K562 (cell line): Measurements from ENCODE around the gene SPEG. TPM values are rescaled to one million over a fixed set of nuclear protein-coding genes. Genes with fewer than 3 reads are reported as not detected.

Experiments used
- C11orf30 ChIP-seq: fragments of 450-650 bp; IDR thresholded peaks from 2 replicates; pipeline ENCODE4 v1.6.1; 2016; ENCODE audit warnings: low read depth, mild to moderate bottlenecking
- ETV1 ChIP-seq: fragments of 450-650 bp; conservative IDR thresholded peaks from 2 replicates; pipeline ENCODE4 v1.6.1; 2016; ENCODE audit warnings: missing genetic modification characterization, control low read depth, low read depth, missing compliant biosample characterization
- RBM22 ChIP-seq: fragments of 200-400 bp; formaldehyde crosslinking; IDR thresholded peaks from 2 replicates; pipeline ENCODE4 v1.6.1; 2018; ENCODE audit warnings: low read length, low read depth; ENCODE audit not compliant: poor library complexity, severe bottlenecking
- RBM34 ChIP-seq: fragments of 200-400 bp; formaldehyde crosslinking; IDR thresholded peaks from 2 replicates; pipeline ENCODE4 v1.6.1; 2018; ENCODE audit warnings: low read length, borderline replicate concordance; ENCODE audit not compliant: insufficient read depth
- RFX5 ChIP-seq: IDR thresholded peaks from 2 replicates; pipeline ENCODE4 v1.6.1; 2011; ENCODE audit warnings: low read depth, mild to moderate bottlenecking, improper control_type of control experiment, low read length
- SP1 ChIP-seq: sonication (generic); formaldehyde crosslinking; IDR thresholded peaks from 2 replicates; pipeline ENCODE4 v1.8.1; 2022; ENCODE audit warnings: mild to moderate bottlenecking, missing genetic modification reagents
- SUPT5H ChIP-seq: fragments of 450-650 bp; IDR thresholded peaks from 2 replicates; pipeline ENCODE4 v1.6.1; 2016
- ZNF79 ChIP-seq: fragments of 250-450 bp; sonication (Bioruptor Pico); IDR thresholded peaks from 2 replicates; pipeline ENCODE4 v1.4.0; 2020; ENCODE audit warnings: low read depth, mild to moderate bottlenecking, moderate library complexity
- polyA plus RNA-seq, 8 experiments: library from polyadenylated mRNA; depleted of rRNA in 4 of 8; stranded (reverse) in 5 of 8; unstranded in 3 of 8; fragments of >200 nt; fragmentation: Nextera tagmentation in 2 of 8; fragmentation: Illumina TruSeq in 1 of 8; extraction: Ambion mirVana in 2 of 8; extraction: Trizol in 1 of 8; gene quantifications; 2 replicates each; pipeline versions ENCODE4 v1.2.1 to v1.2.3, GENCODE V29; 2011 to 2014; ENCODE audit warnings: inconsistent platforms in 1 of 8, missing spikeins in 1 of 8
- total RNA-seq, 7 experiments: library from RNA; depleted of rRNA in 6 of 7; stranded (reverse); fragments of >200 nt in 6 of 7; fragmentation: Illumina TruSeq in 2 of 7; extraction: Trizol in 2 of 7; gene quantifications; 2 replicates each; pipeline versions ENCODE4 v1.2.1 to v1.2.3, GENCODE V29; 2011 to 2021; ENCODE audit warnings: low replicate concordance in 1 of 7
- TF ChIP-seq, protein P1 (sequence below), 3 experiments: fragments of 200-800 bp in 1 of 3; sonication (Bioruptor generic) in 1 of 3; sonication (generic) in 1 of 3; formaldehyde crosslinking in 1 of 3; IDR thresholded peaks; 2 replicates each; pipeline versions ENCODE4 v1.6.1 to v1.8.0; 2016 to 2022; ENCODE audit warnings: mild to moderate bottlenecking in 2 of 3, missing compliant biosample characterization in 2 of 3, missing genetic modification characterization in 2 of 3, missing genetic modification reagents in 1 of 3
- TF ChIP-seq, protein P2 (sequence below), 2 experiments: fragments of 450-650 bp in 1 of 2; IDR thresholded peaks; 2 replicates each; pipeline ENCODE4 v1.6.1; 2011 to 2017; ENCODE audit warnings: low read depth in 2 of 2, antibody characterized with exemption in 1 of 2, borderline replicate concordance in 1 of 2, low read length in 1 of 2, mild to moderate bottlenecking in 1 of 2, mixed read lengths in 1 of 2; ENCODE audit not compliant: control insufficient read depth in 1 of 2
- TF ChIP-seq, protein P3 (sequence below): fragments of 450-650 bp; IDR thresholded peaks from 2 replicates; pipeline ENCODE4 v1.6.1; 2016; ENCODE audit warnings: mild to moderate bottlenecking
- TF ChIP-seq, protein P4 (sequence below): sonication (generic); formaldehyde crosslinking; IDR thresholded peaks from 2 replicates; pipeline ENCODE4 v1.4.0; 2020; ENCODE audit warnings: mild to moderate bottlenecking, missing genetic modification reagents
- TF ChIP-seq, protein P5 (sequence below): sonication (generic); formaldehyde crosslinking; IDR thresholded peaks from 2 replicates; pipeline ENCODE4 v1.8.0; 2022; ENCODE audit warnings: mild to moderate bottlenecking, low read depth, missing genetic modification reagents

The SPEG gene
- total and polyA plus RNA-seq, 9 of the 15 experiments (the other 6 are each of a cell fraction or from before 2014, with no cell fraction given): 0.49 to 8.7 (median 3.0) TPM

DNA sequence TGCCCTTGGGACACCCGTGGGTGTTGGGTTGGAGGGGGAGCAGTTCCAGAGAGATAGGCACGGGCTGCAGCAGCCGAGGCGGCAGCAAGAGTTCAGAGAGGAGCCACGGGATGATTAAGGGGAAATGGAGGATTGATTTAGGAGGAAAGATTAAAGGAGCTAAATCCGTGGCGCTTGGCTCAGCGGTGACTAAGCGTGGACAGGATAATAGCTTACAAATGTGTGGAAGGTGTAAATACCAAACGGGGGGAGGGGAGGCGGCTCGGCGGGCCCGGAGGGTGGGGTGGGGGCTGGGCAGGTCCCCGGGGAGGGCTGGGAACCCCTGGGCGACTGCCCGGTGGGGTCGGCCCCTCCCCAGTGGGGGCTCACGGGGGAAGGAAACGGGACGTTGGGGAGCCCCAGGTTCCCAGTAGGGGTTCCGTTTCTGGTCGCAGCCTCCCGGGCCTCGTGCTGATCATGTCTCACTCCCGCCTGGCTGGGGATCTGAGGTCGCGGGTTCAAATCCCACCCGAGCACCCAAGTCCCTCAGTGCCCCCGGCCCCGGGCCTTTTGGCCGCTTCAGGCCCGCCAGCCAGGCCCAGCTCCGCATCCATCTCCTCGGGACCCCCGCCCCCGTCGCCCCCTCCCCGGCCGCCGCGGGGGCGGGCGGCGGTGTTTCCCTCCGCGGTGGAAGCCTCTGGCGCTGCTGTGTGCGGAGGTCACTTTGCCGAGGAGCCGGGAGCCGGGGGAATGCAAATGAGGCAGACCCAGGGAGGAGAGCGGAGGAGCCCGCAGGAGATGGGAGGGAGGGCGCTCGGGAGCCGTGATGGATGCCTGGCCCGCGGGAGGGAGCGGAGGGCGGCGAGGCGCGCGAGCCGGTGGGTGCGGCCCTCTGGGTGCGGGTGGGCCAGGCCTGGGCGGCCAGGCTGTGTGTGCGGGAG lies 87.7 kb downstream of the SPEG start (continued):
- TF ChIP-seq SUPT5H: no peak
- TF ChIP-seq SP1 (CRISPR knock-in tag): no peak
- no peak for TF ChIP-seq RBM22
- TF ChIP-seq, protein P1, sequence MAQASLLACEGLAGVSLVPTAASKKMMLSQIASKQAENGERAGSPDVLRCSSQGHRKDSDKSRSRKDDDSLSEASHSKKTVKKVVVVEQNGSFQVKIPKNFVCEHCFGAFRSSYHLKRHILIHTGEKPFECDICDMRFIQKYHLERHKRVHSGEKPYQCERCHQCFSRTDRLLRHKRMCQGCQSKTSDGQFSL (CRISPR knock-in tag; IDR thresholded peaks at IDR 0.05): no peak
- TF ChIP-seq, protein P1 (tag; IDR thresholded peaks at IDR 0.05): 0 out of 4 replicates have a peak, but pooled peaks of 1 of the 2 experiments have one; percentile 22
- no peak for TF ChIP-seq ETV1 (tag)
- TF ChIP-seq, protein P2, sequence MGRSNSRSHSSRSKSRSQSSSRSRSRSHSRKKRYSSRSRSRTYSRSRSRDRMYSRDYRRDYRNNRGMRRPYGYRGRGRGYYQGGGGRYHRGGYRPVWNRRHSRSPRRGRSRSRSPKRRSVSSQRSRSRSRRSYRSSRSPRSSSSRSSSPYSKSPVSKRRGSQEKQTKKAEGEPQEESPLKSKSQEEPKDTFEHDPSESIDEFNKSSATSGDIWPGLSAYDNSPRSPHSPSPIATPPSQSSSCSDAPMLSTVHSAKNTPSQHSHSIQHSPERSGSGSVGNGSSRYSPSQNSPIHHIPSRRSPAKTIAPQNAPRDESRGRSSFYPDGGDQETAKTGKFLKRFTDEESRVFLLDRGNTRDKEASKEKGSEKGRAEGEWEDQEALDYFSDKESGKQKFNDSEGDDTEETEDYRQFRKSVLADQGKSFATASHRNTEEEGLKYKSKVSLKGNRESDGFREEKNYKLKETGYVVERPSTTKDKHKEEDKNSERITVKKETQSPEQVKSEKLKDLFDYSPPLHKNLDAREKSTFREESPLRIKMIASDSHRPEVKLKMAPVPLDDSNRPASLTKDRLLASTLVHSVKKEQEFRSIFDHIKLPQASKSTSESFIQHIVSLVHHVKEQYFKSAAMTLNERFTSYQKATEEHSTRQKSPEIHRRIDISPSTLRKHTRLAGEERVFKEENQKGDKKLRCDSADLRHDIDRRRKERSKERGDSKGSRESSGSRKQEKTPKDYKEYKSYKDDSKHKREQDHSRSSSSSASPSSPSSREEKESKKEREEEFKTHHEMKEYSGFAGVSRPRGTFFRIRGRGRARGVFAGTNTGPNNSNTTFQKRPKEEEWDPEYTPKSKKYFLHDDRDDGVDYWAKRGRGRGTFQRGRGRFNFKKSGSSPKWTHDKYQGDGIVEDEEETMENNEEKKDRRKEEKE (IDR thresholded peaks at IDR 0.05; ENCODE audit: borderline replicate concordance in 1 of 2, control insufficient read depth in 1 of 2, low read depth in 2 of 2, low read length in 1 of 2): no peak
- no peak for TF ChIP-seq RFX5
- TF ChIP-seq, protein P3, sequence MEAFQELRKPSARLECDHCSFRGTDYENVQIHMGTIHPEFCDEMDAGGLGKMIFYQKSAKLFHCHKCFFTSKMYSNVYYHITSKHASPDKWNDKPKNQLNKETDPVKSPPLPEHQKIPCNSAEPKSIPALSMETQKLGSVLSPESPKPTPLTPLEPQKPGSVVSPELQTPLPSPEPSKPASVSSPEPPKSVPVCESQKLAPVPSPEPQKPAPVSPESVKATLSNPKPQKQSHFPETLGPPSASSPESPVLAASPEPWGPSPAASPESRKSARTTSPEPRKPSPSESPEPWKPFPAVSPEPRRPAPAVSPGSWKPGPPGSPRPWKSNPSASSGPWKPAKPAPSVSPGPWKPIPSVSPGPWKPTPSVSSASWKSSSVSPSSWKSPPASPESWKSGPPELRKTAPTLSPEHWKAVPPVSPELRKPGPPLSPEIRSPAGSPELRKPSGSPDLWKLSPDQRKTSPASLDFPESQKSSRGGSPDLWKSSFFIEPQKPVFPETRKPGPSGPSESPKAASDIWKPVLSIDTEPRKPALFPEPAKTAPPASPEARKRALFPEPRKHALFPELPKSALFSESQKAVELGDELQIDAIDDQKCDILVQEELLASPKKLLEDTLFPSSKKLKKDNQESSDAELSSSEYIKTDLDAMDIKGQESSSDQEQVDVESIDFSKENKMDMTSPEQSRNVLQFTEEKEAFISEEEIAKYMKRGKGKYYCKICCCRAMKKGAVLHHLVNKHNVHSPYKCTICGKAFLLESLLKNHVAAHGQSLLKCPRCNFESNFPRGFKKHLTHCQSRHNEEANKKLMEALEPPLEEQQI: no peak
- TF ChIP-seq, protein P4, sequence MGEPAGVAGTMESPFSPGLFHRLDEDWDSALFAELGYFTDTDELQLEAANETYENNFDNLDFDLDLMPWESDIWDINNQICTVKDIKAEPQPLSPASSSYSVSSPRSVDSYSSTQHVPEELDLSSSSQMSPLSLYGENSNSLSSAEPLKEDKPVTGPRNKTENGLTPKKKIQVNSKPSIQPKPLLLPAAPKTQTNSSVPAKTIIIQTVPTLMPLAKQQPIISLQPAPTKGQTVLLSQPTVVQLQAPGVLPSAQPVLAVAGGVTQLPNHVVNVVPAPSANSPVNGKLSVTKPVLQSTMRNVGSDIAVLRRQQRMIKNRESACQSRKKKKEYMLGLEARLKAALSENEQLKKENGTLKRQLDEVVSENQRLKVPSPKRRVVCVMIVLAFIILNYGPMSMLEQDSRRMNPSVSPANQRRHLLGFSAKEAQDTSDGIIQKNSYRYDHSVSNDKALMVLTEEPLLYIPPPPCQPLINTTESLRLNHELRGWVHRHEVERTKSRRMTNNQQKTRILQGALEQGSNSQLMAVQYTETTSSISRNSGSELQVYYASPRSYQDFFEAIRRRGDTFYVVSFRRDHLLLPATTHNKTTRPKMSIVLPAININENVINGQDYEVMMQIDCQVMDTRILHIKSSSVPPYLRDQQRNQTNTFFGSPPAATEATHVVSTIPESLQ (CRISPR knock-in tag): no peak
- TF ChIP-seq ZNF79: no peak
- peak; percentile 71 for TF ChIP-seq C11orf30
- TF ChIP-seq RBM34: no peak
- TF ChIP-seq, protein P5, sequence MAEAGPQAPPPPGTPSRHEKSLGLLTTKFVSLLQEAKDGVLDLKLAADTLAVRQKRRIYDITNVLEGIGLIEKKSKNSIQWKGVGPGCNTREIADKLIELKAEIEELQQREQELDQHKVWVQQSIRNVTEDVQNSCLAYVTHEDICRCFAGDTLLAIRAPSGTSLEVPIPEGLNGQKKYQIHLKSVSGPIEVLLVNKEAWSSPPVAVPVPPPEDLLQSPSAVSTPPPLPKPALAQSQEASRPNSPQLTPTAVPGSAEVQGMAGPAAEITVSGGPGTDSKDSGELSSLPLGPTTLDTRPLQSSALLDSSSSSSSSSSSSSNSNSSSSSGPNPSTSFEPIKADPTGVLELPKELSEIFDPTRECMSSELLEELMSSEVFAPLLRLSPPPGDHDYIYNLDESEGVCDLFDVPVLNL: no peak
